ENCODE data around the gene CLSTN1. TPM values are rescaled to one million over a fixed set of nuclear protein-coding genes. Genes with fewer than 3 reads are reported as not detected.

Gene CLSTN1
- total and polyA plus RNA-seq, 7 donors, result 7.3 to 48.7 (median 19.7) TPM

DNA sequence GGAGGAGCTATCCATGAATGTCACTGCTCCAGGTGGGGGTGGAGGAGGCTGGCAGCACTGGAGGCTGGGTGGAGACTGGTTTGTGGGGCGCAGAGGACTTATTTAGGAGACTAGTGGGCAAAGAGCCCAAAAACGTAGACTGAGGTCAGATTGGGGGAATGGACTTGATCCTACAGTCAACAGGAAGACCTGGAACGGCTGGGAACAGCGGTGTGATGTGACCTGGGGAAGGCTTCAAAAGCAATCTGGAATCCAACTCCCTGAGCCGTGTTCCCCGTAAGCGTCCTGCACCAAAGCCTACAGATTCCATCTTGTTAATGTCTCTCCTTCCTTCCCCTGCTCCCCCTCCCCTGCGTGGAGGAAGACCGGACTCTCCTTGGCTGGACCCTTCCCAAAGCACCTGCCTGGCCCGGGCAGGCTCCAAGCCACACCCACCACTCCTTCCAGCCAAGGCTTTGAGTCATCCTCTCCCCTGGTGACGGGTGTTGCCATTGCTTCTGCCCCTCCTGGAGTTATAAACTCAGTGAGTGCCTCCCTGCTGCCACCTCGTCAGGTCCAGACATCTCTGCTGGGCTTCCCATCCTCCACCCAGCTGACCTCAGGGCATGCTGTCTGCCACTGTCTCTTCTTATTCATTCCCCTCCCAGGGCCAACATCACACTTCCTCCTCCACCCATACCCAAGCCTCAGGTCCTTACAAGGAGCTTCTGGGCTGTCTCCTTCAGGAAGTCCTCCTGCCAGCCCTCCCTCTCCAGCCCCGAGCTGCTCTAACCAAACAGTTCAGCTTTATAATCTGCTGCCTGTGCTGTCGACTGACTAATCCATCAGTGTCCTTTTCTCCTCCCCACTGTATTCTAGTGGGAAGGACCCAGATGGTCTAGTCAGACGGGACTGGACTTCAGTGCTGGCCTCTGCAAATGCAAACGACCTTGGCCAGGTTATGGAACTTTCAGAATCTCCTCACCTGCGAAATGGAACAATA, 1.6 kb upstream of the CLSTN1 start:
- Histone ChIP-seq H3K27me3 (ENCODE audit: insufficient read depth in 3 of 3, low read length in 2 of 3) (no peaks in the 10 kb centered on the region), H3K4me1 (peaks cover 36% of the 10 kb centered on the region), H3K27ac (peak overlapping the region; percentile 83), H3K4me3 (peak overlapping the region; percentile 73), H3K9me3 (no peaks in the 10 kb centered on the region), H3K36me3 (ENCODE audit: insufficient read depth in 1 of 2, low read depth in 1 of 2) (no peaks in the 10 kb centered on the region)
- DNase-seq (peak; percentile 62 to 85), ATAC-seq (peak; percentile 79 to 90 (median 86))
- 12 to 17% (median 16%) methylated on average over 16 to 17 of the region's 17 CpGs for WGBS, 3 donors
- intact Hi-C loops (cut with DNase I), result no loop called here
- TF ChIP-seq, protein P1, sequence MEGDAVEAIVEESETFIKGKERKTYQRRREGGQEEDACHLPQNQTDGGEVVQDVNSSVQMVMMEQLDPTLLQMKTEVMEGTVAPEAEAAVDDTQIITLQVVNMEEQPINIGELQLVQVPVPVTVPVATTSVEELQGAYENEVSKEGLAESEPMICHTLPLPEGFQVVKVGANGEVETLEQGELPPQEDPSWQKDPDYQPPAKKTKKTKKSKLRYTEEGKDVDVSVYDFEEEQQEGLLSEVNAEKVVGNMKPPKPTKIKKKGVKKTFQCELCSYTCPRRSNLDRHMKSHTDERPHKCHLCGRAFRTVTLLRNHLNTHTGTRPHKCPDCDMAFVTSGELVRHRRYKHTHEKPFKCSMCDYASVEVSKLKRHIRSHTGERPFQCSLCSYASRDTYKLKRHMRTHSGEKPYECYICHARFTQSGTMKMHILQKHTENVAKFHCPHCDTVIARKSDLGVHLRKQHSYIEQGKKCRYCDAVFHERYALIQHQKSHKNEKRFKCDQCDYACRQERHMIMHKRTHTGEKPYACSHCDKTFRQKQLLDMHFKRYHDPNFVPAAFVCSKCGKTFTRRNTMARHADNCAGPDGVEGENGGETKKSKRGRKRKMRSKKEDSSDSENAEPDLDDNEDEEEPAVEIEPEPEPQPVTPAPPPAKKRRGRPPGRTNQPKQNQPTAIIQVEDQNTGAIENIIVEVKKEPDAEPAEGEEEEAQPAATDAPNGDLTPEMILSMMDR (IDR thresholded peaks at IDR 0.05), result no peak

DNA sequence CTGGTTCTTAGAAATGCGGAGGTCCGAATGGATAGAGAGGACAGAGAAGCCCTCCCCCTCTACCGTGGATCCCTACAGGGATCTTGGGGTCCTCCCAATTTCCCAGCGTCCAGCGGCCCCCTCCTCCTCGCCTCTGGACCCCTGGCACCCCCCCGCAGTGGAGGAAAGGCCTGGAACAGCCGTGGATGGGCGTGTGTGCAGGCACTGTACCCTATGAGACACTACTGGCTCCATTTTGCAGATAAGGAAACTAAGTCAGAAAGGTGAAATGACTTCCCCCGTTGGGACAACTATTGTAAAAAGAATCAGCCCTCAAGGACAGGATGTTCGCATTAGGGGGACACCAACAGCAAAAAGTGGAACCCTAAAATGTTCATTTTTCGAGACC, 931 bp upstream of the CLSTN1 start:
- ATAC-seq, result peak in 2 of 4 donors; percentile 3 to 9
- no peak for DNase-seq
- TF ChIP-seq, protein P1 (IDR thresholded peaks at IDR 0.05), result no peak
- no peaks in the 10 kb centered on the region for H3K9me3 ChIP-seq
- peak overlapping the region; percentile 73 for H3K4me3 ChIP-seq
- intact Hi-C loops (cut with DNase I), result loop anchor here in 1 of 2 donors (5.0 kb wide), 1 partner anchor 43 kb away; no protein-coding TSS in a partner anchor
- H3K27me3 ChIP-seq (ENCODE audit: insufficient read depth in 3 of 3, low read length in 2 of 3), result no peaks in the 10 kb centered on the region
- WGBS, 3 donors, result 14 to 21% (median 20%) methylated on average over 12 of the region's 12 CpGs
- peaks cover 36% of the 10 kb centered on the region for H3K4me1 ChIP-seq
- no peaks in the 10 kb centered on the region for H3K36me3 ChIP-seq (ENCODE audit: insufficient read depth in 1 of 2, low read depth in 1 of 2)
- peak overlapping the region; percentile 83 for H3K27ac ChIP-seq

DNA sequence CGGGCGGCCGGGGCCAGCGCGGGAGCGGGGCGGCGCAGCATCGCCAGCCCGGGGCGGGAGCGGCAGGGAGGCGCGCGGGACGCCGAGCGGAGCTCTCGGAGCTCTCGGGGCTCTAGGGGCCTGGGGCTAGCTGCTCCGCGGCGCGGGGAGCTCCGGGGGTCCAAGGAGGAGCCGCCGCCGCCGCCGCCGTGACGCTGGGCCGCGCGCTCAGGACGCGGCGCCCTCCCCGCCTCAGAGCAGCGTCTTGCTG, 147 bp downstream of the CLSTN1 start:
- Histone ChIP-seq H3K27me3 (ENCODE audit: insufficient read depth in 3 of 3, low read length in 2 of 3) (no peaks in the 10 kb centered on the region), H3K36me3 (ENCODE audit: insufficient read depth in 1 of 2, low read depth in 1 of 2) (no peaks in the 10 kb centered on the region), H3K4me3 (peak overlapping the region; percentile 73), H3K9me3 (no peaks in the 10 kb centered on the region), H3K4me1 (peaks cover 36% of the 10 kb centered on the region), H3K27ac (peak overlapping the region; percentile 83)
- intact Hi-C loops (cut with DNase I), result loop anchor here in 1 of 2 donors (5.0 kb wide), 1 partner anchor 44 kb away; no protein-coding TSS in a partner anchor
- no peak for DNase-seq
- TF ChIP-seq, protein P1 (IDR thresholded peaks at IDR 0.05), result no peak
- 0 to 1% (median 0%) methylated on average over 29 to 40 of the region's 40 CpGs for WGBS, 3 donors
- peak; percentile 8 to 23 (median 10) for ATAC-seq

DNA sequence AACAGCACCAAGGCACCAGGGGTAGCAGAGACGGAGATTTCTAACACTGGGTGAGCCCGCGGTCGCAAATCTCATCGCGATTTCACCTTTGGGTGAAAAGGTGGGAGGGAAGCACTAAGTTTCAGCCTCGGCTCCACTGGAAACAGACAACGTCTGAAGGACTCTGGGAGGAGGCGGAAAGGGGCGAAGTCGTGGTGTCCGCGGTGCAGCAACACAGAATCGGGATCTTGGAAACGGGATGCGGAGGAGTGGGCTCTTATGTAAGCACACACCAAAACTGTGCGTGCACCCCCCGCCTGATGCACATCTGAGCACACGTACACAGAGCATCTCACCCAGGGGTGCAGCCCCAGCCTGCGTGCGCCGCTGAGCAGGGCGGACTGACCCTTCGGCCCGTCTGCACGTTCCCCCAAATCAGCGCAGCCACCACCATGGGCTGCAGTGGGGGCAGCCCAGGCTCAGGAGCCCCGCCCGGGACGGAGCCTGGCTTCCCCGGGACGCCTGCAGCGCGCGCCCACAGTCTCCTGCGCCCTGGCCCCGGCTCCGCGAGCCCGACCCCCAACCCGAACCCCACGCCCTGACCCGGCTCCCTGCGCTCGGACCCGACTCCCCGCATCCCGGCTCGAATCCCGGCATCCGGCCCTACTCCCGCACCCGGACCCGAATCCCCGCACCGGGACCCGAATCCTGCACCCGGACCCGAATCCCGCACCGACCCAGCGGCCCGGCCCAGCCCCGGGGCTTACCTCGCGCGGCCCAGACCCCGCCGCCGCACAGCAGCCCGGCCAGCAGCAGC, 670 bp downstream of the CLSTN1 start:
- Histone ChIP-seq H3K4me1 (peaks cover 36% of the 10 kb centered on the region), H3K9me3 (no peaks in the 10 kb centered on the region), H3K36me3 (ENCODE audit: insufficient read depth in 1 of 2, low read depth in 1 of 2) (no peaks in the 10 kb centered on the region), H3K4me3 (peak overlapping the region; percentile 73), H3K27ac (peak overlapping the region; percentile 83), H3K27me3 (ENCODE audit: insufficient read depth in 3 of 3, low read length in 2 of 3) (no peaks in the 10 kb centered on the region)
- intact Hi-C loops (cut with DNase I), result loop anchor here in 1 of 2 donors (5.0 kb wide), 1 partner anchor 44 kb away; no protein-coding TSS in a partner anchor
- 0 to 1% (median 1%) methylated on average over 37 to 71 of the region's 71 CpGs for WGBS, 3 donors
- TF ChIP-seq, protein P1 (IDR thresholded peaks at IDR 0.05), result no peak
- ATAC-seq (peak in 1 of 4 donors; percentile 6), DNase-seq (peak; percentile 41 to 63)

All from psoas muscle (tissue), 8 donors.